Keratinocyte (primary cell): ENCODE results near the gene ANKRD17.

ENCODE experiments used
- EZH2 ChIP-seq: IDR thresholded peaks from one replicate; pipeline ENCODE4 v1.6.1; 2012; ENCODE audit warnings: inconsistent platforms, mild to moderate bottlenecking, low read length, moderate library complexity
- TF ChIP-seq, protein P1 (sequence below), 3 experiments: IDR thresholded peaks in 1 of 3; conservative IDR thresholded peaks in 1 of 3; optimal IDR thresholded peaks in 1 of 3; 2 replicates in 2 of 3; 3 replicates in 1 of 3; pipeline versions ENCODE3 to v1.5.1; 2011; ENCODE audit warnings: low read length in 3 of 3, mild to moderate bottlenecking in 3 of 3, moderate library complexity in 2 of 3, control low read depth in 1 of 3, inconsistent platforms in 1 of 3; ENCODE audit not compliant: insufficient read depth in 2 of 3; ENCODE audit errors: extremely low read depth in 1 of 3

DNA sequence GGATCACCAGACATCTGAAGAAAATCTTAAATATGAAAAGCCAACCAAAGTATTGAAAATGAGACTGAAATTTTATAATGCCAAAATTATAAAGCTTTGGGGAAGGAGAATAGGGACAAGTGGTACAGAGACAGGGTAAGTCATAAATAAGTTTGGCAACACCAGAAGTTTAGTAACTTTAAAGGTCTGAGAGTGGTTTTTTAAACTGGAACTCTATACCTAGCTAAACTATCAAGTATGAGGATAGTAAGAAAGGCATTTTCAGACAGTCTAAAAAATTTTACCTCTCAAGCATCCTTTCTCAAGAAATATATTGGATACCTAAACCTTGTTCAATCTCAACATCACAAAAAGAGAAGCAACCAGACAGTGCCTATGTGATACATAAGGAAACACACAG lies 92.4 kb downstream of the ANKRD17 start:
- TF ChIP-seq, protein P1, sequence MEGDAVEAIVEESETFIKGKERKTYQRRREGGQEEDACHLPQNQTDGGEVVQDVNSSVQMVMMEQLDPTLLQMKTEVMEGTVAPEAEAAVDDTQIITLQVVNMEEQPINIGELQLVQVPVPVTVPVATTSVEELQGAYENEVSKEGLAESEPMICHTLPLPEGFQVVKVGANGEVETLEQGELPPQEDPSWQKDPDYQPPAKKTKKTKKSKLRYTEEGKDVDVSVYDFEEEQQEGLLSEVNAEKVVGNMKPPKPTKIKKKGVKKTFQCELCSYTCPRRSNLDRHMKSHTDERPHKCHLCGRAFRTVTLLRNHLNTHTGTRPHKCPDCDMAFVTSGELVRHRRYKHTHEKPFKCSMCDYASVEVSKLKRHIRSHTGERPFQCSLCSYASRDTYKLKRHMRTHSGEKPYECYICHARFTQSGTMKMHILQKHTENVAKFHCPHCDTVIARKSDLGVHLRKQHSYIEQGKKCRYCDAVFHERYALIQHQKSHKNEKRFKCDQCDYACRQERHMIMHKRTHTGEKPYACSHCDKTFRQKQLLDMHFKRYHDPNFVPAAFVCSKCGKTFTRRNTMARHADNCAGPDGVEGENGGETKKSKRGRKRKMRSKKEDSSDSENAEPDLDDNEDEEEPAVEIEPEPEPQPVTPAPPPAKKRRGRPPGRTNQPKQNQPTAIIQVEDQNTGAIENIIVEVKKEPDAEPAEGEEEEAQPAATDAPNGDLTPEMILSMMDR (optimal IDR thresholded peaks at IDR 0.05 in 1 of 3, IDR thresholded peaks at IDR 0.05 in 1 of 3, conservative IDR thresholded peaks at IDR 0.05 in 1 of 3; ENCODE audit: extremely low read depth in 1 of 3, insufficient read depth in 2 of 3, low read length in 3 of 3): no peak
- TF ChIP-seq EZH2: no peak
